GM19043 (cell line): ENCODE measurements around the gene SMPD4.
"Not testable (repeated sequence)": the region's sequence is repeated elsewhere in the genome, so short reads cannot be mapped to it uniquely, and the experiment has no call there.

Experiments
- ATAC-seq: cut with Tn5 transposase; IDR thresholded peaks from one replicate; pipeline ENCODE4 v1.9.1; 2021; ENCODE audit warnings: low read depth; ENCODE audit not compliant: unreplicated experiment

SMPD4 gene

DNA sequence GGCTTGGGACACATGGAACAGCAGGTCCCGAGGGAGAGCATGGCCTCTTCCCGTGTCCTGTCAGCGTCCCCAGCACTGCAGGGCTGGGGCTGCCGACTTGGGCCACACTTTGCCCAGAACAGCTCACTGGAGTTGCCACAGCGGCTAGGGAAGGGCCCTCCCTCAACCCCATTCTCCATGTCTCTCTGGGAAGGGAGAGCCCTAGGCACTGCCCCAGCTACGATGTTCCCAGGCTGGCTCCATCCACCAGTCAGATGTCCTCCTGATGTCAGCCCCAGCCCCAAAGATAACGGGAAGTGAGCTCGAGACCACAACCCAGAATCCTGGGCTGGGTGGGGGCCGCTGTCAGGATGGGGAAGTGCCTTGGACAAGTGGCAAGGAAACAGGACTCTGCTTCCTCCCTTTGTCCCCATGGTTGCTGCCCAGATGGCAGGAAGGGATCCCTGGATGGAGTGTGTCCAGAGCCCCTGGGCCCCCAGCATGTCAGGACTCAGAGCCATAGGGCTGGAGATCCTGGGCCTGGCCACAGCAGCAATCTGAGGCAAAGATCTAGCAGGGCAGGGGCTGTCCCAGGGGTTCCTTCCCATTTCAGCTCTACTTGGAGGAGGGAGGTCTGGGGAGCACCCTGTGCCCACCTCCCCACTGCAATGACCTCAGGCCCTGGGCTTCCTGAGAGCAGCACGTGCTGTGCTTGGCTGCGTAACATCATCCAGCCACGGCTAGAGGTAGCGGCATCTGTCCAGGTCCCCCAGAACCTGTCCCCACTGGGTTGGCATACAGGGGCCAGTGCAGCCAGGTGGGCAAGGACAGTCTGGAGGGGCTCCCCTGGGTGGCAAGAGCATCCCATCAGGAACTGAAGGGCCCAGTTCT lies 38.8 kb downstream of the SMPD4 start:
- ATAC-seq: not testable (repeated sequence)

- not testable (repeated sequence) for ATAC-seq
Observed at GRCh38 chr2:130141645-130142370, 39.6 kb downstream of the SMPD4 start.

DNA sequence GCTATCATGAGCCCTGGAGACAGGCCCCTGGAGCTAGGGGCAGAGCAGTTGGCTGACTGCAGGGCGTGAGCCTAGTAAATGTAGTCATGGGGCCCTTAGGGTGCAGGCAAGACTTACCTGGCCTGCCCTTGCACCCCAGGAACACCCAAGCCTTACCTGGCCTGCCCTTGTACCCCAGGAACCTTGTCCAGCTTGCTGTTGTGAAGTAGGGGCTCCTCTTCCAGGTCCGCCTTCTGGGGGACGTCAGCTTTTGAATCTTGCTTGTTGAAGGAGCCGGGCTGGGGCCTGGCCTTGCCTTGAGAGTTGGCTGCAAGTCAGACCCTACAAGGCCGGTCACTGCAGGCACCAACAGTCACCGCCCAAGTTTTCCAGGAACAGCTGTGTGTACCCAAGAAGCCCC lies 40.4 kb downstream of the SMPD4 start:
- ATAC-seq: not testable (repeated sequence)

DNA sequence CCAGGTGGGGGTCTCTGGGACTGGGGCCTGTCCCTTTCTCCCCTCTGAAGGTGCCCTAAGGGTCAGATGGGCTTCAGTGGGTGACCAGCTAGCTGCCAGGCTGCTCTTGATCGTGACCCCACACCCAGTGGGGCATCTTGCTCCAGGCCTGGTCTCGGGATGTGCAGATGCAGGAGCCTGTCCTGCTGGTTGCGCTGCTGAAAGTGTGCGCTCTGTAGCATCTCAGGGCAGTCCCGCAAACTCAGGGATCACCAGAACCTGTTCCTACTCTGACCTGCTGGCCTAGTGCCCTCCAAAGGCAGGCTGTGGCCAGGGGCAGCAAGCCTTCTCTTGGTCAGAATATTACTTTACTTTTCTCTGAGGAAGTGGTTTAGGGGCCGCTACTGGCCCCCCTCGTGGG lies 40.9 kb downstream of the SMPD4 start:
- ATAC-seq: not testable (repeated sequence)

GRCh38 chr2:130139331-130140280 lies 41.8 kb downstream of the SMPD4 start:
- ATAC-seq: not testable (repeated sequence)

DNA sequence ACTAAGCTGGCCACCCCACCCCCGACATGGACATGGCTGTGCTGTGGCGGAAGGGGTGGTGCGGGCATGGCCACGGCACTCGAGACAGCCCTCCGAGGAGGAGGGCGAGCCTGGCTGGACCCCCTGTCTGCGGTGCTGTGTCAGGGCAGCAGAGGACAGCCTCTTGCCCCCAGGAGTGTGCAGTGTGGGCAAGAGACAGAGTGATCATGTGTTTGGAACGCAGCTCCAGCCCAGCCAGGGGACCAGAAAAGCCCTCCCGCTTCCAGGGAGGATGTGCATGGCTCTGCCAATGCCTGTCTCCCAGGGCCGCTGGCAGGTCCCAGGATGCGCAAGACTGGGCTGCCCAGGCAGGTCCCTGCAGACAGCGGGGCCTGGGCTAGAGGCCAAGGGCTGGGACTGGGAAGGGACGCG lies 42.6 kb downstream of the SMPD4 start:
- not testable (repeated sequence) for ATAC-seq

- not testable (repeated sequence) for ATAC-seq
Observed at GRCh38 chr2:130138326-130138725, 43.1 kb downstream of the SMPD4 start.

GRCh38 chr2:130137118-130137517 lies 44.3 kb downstream of the SMPD4 start:
- ATAC-seq: not testable (repeated sequence)

GRCh38 chr2:130136546-130136945 lies 44.9 kb downstream of the SMPD4 start:
- not testable (repeated sequence) for ATAC-seq

DNA sequence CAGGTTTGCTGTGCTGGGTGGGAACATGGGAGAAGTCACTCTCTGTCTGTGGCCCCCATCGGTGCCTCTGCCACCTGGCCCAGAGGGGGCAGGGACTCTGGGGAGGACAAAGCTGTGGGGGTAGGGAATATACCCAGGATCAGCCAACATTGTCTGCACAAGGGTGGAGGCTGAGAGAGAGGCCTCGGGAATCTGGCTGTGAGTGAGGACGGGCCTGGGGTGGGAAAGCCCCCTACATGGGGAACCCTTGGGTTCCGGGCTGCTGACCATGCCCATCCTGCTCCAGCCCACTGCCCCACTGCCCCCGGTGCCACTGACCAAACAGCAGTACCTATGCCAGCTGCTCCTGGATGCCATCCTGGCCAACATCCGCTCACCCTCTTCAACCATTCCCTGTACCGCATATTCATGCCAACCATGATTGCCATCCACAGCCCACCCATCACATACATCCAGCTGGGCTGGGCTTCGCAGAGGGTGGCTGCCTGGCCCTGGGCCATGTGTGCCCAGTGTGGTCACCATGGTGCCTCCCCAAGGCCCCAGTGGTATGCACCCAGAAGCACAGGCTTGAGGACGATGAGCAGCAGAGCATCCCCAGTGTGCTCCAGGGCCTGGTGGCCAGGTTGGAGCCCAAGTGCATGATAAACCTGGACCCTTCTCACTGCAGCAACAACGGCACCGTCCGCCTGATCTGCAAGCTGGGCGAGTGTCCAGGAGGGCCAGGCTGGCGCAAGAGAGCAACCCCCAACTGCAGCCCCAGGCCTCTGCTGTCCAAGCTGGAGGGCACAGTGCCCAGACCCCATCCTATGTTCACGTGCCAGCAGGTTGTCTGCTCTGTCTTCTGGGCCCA lies 45.5 kb downstream of the SMPD4 start:
- ATAC-seq: no peak

DNA sequence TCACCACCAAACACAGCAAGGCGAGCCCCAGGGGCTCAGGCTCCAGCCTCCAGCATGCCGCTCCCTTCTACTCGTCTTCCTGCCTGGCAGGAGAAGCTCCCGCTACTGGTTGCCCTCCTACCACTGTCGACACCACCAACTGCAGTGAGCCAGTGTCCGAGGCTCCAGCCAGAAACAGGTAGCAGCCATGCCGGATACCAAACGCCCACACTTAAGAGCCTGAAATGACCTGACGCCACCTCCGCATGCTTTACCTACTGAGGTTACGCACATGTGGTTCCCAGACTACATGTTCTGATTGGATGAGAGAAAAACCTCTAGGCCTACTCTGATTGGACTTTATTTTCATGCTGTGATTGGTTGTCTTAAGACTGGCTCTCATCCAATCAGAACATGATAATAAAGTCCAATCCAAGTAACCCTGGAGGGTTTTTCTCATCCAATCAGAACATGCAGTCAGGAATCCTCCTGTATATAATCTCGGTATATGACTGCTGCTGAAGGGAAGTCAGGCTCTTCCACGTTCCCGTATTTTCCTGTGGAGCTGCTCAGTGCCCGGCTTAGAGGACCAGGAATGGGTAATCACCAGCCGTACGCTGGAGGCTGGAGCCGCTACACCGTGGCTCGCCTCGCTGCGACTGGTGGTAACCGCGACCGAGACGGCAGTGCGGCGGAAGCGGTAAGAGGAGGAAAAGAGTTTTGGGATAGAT lies 52.1 kb downstream of the SMPD4 start, which contains the start of gene POTEF:
TSS of gene POTEF (minus strand) at position 103 of the 710 bp plus-strand sequence. CDS start 8,707 bp downstream, outside the sequence.
- not testable (repeated sequence) for ATAC-seq

DNA sequence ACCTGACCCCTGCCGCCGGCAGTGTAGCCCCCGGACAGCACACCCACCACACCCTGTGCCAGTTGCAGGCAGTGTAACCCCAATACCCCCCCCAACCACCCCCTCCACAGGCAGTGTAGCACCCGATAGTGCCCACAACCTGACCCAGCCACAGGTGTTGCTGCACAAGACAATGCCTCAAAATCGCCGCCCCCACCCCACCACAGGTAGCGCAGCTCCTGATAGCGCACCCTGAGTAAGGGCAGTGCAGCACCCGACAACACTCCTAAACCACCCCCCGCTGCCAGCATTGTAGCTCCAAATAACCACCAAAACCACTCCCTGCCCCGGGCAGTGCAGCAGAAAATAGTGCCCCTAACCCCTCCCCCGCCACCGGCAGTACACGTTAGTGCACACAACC lies 52.9 kb downstream of the SMPD4 start:
- ATAC-seq: not testable (repeated sequence)

DNA sequence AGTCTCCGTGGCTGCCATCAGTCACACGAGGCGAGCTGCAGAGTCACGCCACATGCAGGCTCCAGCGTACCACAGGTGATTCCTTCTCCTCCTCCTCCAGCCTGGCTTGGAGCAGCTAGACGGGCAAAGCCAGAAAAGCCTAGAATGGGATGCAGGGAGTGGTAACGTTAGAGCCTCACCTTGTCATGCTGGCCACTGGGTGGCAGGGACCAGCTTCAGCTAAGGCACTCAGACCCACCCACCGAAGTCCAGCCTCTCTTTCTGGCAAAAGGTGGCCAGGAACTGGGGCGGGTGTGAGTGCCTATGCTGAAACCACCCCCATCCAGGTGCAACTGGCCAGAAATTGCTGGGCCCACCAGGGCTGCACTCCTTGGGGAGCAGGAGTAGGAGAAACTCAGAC lies 53.7 kb downstream of the SMPD4 start:
- not testable (repeated sequence) for ATAC-seq

DNA sequence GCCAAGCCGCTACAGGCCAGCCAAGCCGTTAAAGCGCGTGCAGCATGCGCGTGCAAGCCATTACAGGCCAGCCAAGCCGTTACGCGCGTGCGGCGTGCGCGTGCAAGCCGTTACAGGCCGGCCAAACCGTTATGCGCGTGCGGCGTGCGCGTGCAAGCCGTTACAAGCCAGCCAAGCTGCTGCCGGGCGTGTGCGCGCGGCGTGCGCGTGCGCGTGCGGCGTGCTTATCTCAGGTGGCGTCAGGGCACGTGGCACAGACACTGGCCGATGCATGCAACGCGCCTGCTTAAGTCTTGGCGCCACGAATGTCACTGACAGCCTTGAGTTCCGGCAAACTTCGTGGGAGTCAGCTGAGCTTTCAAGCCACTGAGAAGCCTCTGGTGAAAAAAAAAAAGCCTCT lies 60.5 kb downstream of the SMPD4 start:
- ATAC-seq: not testable (repeated sequence)

- not testable (repeated sequence) for ATAC-seq
Observed at GRCh38 chr2:130102597-130103363, 78.6 kb downstream of the SMPD4 start.
